Medulla oblongata (tissue), 1 donor: Measurements from ENCODE around the gene UBE2L6.

Experiments used
- DNase-seq: peaks from one replicate; pipeline ENCODE4 v3.0.0-alpha.2; 2015; ENCODE audit errors: extremely low spot score

The UBE2L6 gene

DNA sequence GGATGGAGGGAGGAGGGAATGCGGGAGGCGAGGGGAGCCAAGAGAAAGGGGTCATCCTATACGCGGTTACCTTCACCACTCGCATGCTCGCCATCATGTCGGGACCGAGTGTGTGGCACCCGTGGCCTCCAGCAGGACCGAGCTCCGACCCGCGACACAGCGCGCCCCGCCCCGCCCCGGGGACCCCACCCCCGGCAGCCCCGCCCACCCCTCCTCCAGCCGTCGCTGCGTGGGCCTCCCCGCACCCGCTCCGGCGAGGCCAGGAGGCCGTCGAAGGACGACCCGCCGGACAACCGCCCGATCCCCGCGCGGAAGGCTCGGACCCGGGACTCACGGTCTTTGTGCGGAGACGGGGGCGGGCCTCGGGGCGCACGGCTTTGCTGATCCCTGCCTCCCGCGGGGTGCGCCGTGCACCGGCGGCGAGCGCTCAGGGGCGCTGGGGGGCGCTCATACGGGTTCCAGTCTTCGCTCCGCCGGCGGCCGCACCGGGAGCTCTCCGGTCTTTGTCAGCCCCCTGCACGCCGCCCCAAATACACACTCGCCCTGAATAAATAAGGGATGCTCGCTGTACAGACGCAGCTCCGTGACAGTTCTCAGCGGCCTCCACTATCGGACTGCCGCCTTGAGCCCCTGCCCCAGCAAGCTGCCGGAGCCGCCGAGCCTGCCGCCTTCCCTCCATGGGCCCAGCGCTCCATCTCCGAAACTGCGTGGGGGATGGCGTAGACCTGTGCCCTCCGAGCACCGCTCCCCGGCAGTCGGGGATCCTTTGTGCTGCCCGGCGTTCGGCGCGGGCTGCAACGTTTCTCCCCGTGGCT lies at the start of gene UBE2L6:
Gene UBE2L6, minus strand, starts transcription at position 158 of the 815 bp plus-strand sequence. Its CDS starts 61 bp downstream, at position 97.
- peak; percentile 67 for DNase-seq

DNA sequence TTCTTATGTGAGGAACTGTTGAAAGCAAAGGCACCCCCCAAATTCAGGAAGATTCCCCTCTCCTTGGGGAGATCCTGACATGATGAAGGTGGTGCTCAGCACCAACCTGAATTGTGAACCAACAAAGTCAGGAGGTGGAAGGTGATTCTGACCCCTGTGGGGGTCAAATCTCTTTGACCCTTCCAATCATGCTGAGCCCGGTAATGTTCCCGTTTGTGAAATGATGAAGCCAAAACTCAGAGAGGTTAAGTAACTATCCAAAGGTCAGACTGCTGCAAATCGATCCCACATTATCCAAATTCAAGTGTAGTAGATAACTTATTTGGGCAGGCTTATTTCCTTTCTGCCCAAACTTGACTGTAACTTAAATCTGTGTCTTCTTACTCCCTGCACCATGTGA lies 49.1 kb upstream of the UBE2L6 start:
- no peak for DNase-seq

GRCh38 chr11:57615308-57615707 lies 47.8 kb upstream of the UBE2L6 start:
- DNase-seq: no peak

DNA sequence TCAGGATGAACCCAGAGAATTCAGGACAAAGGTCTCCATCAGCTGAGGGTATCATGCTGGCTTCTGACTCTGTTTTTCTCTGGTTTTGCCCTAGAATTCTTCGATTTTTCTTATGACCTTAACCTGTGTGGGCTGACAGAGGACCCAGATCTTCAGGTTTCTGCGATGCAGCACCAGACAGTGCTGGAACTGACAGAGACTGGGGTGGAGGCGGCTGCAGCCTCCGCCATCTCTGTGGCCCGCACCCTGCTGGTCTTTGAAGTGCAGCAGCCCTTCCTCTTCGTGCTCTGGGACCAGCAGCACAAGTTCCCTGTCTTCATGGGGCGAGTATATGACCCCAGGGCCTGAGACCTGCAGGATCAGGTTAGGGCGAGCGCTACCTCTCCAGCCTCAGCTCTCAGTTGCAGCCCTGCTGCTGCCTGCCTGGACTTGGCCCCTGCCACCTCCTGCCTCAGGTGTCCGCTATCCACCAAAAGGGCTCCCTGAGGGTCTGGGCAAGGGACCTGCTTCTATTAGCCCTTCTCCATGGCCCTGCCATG lies 46.8 kb upstream of the UBE2L6 start:
- DNase-seq: no peak

- no peak for DNase-seq
Observed at GRCh38 chr11:57610170-57610569, 42.7 kb upstream of the UBE2L6 start.

DNA sequence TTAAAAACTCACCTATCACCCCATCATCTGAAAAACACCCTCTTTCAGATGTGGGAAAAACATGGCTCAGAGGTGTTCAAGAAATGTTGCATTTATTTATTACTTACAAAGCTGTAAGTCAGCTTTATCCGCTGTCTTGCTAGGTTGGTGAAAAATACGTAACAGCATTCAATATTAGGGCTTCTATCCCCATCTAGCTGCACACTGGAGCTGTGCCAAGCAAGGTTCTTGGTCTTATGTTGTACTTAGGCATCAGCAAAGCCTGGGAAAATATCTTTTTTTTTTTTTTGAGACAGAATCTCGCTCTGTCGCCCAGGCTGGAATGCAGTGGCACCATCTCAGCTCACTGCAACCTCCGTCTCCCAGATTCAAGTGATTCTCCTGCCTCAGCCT lies 37.6 kb upstream of the UBE2L6 start:
- DNase-seq: no peak

- no peak for DNase-seq
Observed at GRCh38 chr11:57604296-57605027, 37.0 kb upstream of the UBE2L6 start.

DNA sequence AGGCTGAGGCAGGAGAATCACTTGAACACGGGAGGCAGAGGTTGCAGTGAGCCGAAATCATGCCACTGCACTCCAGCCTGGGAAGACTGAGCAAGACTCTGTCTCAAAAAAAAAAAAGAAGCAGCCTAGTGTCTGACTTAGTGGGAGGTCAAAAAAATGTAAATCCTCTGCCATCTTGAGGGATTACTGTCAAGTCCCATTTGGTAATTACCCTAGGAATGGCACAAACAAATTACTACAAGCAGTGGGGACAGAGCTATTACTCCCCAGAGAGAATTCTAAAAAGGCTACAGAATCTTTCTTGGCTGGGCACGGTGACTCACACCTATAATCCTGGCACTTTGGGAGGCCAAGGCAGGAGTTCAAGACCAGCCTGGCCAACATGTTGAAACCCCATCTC lies 33.8 kb upstream of the UBE2L6 start:
- DNase-seq: no peak

DNA sequence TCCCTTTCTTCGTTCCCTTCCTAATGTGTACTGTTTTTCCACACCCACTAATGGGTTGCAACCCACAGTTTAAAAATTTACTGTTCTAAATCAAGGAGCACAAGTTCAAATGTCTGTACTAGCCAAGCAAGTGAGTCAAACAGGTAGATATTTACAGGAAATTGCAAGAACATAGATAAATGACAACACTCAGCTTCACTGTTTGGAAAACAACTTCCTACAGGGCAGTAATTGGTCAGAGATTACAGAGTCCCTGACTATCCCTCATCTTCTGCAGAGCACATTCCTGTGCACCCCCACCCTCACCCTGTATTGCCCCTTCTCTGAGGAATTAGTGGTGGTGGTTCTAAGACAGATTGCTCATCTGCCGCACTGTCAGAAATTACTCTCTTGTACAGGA lies 31.9 kb upstream of the UBE2L6 start:
- no peak for DNase-seq

DNA sequence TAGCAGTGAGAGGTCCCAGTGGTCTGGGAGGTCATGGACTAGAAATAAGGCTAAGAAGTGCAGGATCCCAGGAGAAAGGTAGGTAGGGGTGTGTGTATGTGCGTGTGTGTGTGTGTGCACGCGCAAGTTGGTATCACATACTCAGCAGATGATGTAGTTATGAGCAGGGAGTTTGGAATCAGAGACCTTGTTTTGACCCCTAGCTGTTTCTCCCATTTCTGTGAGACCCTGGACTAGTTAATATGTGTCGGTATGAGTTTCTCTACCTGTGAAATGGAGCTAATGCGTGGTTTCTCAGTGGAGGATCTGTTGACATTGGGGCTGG lies 31.3 kb upstream of the UBE2L6 start:
- no peak for DNase-seq

GRCh38 chr11:57597916-57598830 lies 30.7 kb upstream of the UBE2L6 start:
- peak; percentile 64 for DNase-seq

GRCh38 chr11:57597461-57597915 lies 30.0 kb upstream of the UBE2L6 start, which contains the start of gene SERPING1:
Gene SERPING1 (plus strand): TSS chr11:57597685. CDS start chr11:57598271, 586 bp downstream.
- DNase-seq: peak; percentile 30

- no peak for DNase-seq
Observed at GRCh38 chr11:57596266-57596885, 28.9 kb upstream of the UBE2L6 start.

DNA sequence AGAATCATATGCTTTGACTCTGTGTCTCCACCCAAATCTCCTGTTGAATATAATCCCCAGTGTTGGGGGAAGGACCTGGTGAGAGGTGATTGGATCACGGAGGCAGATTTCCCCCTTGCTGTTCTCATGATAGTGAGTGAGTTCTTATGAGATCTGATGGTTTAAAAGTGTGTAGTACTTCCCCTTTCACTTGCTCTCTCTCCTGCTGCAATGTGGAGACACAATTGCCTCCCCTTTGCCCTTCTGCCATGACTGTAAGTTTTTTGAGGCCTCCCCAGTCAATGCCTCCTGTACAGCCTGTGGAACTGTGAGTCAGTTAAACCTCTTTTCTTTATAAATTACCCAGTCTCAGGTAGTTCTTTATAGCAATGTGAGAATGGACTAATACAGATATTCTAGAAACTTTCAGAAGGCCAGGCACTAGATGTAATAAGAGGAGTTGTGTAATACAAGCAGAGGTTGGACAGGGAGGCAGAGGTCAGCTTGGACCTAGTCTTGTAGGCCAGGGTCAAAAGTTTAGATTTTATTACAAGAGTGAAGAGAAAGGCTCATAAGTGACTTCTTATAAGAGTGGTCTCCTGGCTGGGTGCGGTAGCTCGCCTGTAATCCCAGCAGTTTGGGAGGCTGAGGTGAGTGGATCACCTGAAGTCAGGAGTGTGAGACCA lies 20.7 kb upstream of the UBE2L6 start:
- DNase-seq: no peak

GRCh38 chr11:57586711-57587245 lies 19.3 kb upstream of the UBE2L6 start:
- no peak for DNase-seq

DNA sequence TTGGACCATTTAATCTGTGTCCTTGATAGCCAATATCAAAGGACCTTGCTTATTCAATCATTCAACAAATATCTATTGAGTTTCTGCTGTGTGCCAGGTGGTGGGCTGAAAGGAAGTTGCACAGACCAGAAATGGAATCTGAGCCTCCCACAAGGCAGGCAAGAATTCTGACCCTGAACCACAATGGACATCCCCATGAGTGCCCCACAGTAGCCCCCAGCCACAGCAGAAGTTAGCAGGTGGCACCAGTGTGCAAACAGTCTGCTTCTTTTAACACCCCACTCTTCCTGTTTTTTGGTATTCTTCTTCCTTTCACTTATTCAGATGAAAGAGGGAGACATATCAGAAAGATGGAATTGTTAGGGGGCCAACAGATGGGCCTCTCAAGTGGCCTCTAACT lies 17.8 kb upstream of the UBE2L6 start:
- DNase-seq: no peak

DNA sequence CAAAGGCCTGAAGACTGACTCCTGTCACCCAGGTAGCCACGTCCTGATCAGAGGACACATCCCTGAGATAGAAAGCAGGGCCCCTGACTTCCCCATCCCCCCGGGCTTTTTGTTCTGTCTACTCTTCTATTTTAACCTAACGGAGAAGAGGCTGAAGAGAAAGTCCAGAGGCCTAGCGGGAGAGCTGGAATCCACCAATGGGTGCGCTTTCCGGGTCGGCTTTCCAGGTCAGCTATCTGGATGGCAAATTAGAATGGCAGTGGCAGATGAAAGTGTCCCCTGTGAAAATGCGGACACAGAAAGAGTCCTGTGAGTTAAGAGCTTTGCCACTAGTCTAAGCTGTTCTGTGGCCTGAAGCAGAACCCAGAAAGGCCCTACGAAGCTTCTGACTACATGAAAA lies 16.9 kb upstream of the UBE2L6 start:
- DNase-seq: no peak

GRCh38 chr11:57574061-57574460 lies 6.6 kb upstream of the UBE2L6 start:
- DNase-seq: no peak

DNA sequence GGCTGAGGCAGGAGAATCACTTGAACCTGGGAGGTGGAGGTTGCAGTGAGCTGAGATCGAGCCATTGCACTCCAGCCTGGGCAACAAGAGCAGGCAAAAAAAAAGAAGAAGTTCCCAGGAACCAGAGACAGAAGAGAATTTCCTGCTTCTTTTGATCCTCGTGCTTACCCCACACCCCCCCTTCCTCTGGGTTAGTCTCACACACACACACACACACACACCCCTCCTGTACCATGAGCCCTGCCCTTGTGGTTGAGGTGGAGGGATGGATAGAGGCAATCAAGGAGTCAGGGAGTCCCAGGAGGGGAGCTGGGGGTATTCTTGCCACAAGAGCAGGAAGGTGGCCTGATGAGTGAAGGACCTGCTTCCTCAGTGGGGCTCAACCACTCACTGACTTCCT lies 4.1 kb upstream of the UBE2L6 start:
- DNase-seq: no peak

DNA sequence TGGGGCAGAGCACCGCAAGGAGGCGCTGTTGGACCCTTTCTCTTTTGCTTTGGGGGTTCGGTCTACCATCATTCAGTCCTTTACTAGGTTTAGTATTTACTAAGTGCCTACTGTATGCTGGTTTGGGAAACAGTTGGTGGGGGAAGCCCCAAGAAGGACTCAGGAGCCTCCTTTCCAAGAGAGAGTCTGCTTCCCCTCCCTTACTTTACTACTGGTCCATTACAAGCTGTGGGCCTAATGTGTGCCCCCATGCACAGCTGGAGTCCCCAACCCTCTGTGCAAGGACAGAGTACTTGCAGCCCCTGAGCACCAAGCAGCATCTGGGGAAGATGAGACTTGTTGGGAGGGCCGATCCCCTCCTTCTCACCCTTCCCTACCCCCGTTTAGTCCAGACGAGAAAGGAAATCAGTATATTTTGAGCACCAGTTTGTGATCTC lies 876 bp upstream of the UBE2L6 start:
- DNase-seq: peak; percentile 88
